ENCODE measurements around the gene TACC2.

Gene TACC2

DNA sequence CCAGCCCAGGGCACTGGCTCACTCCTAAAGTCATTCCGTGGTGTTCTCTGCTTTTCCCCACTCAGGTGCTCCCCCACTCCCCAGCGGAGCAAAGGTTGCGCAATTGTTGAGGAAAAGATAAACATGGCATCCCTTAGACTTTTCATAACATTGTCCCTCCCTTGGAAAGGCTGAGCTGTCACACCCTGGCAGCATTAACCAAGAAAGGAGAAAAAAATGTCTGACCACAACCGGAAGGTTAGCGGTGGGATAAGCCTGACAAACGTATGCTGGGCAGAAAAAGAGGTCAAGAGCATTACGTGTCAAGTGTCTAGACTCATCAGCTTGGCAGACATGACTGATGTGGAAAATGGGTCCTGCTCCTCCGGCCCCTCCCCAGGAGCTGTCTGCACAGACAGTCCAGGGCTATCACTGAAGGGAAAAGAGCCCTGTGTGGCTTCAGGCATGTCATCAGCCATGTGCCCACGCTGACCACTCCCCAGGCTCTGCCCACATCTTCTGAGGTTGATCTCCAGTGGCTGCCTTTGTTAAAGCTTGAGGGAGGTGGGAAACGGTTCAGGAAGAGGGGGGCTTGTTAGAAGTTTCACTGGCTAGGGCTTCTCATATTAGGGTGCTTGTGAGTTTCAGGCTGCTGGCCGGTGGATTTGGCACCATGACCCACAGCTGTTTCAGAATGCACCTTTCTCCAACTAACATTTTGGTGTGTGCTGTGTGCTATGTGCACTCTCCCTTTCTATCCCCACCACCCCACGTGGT, 312.3 kb downstream of the TACC2 start:
- no peak for DNase-seq

DNA sequence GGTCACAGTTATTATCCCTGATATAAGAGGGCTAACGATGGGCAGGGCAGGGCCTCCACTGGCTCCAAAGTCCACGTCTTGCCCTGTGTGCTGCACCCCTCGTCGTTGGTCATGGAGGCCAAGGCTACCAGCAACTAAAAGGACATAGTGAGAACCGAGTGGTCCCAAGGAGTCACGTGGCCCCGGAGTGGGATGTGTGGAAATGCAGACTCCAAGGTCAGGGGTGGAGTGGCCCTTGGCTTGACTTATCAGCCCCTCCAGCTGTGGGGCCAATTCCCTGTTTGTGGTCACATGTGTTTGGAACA, 312.8 kb downstream of the TACC2 start:
- DNase-seq = no peak

- DNase-seq = no peak
Measured at GRCh38 chr10:122302315-122302714, 313.4 kb downstream of the TACC2 start.

GRCh38 chr10:122303271-122304053, 314.5 kb downstream of the TACC2 start:
- no peak for DNase-seq

Measured in NCI-H510A treated with DMSO at 0.1 percent for 48 hours (cell line).